HG02943 (cell line): ENCODE measurements around the gene OR2AE1.

ENCODE experiments used
- ATAC-seq: cut with Tn5 transposase; IDR thresholded peaks from one replicate; pipeline ENCODE4 v1.9.1; 2021; ENCODE audit warnings: mild to moderate bottlenecking, low read depth, moderate library complexity; ENCODE audit not compliant: unreplicated experiment

OR2AE1 gene

GRCh38 chr7:99860281-99861127 is 16.3 kb downstream of the OR2AE1 start:
- ATAC-seq, result no peak

GRCh38 chr7:99855236-99855635 is 21.6 kb downstream of the OR2AE1 start:
- ATAC-seq, result no peak

GRCh38 chr7:99848420-99849216 is 28.2 kb downstream of the OR2AE1 start:
- ATAC-seq, result no peak

GRCh38 chr7:99844328-99844727 is 32.5 kb downstream of the OR2AE1 start:
- ATAC-seq, result no peak

- ATAC-seq, result no peak
Measured at GRCh38 chr7:99843808-99844207, 33.0 kb downstream of the OR2AE1 start.

- no peak for ATAC-seq
Measured at GRCh38 chr7:99842926-99843325, 33.9 kb downstream of the OR2AE1 start.

GRCh38 chr7:99840136-99840869 is 36.5 kb downstream of the OR2AE1 start:
- ATAC-seq, result no peak

- ATAC-seq, result no peak
Measured at GRCh38 chr7:99839287-99840021, 37.4 kb downstream of the OR2AE1 start.

GRCh38 chr7:99837649-99838361 is 39.0 kb downstream of the OR2AE1 start:
- ATAC-seq, result no peak

- ATAC-seq, result no peak
Measured at GRCh38 chr7:99835189-99835588, 41.6 kb downstream of the OR2AE1 start.

- no peak for ATAC-seq
Measured at GRCh38 chr7:99834382-99834781, 42.5 kb downstream of the OR2AE1 start.

- ATAC-seq, result no peak
Measured at GRCh38 chr7:99833289-99833877, 43.5 kb downstream of the OR2AE1 start.

GRCh38 chr7:99831595-99831994 is 45.2 kb downstream of the OR2AE1 start:
- ATAC-seq, result no peak

- no peak for ATAC-seq
Measured at GRCh38 chr7:99829524-99830160, 47.2 kb downstream of the OR2AE1 start.

- no peak for ATAC-seq
Measured at GRCh38 chr7:99828811-99829210, 48.0 kb downstream of the OR2AE1 start.

- ATAC-seq, result no peak
Measured at GRCh38 chr7:99827040-99827778, 49.6 kb downstream of the OR2AE1 start.
